Pancreas (tissue), 10 donors: Measurements from ENCODE around the gene EXOSC2. TPM values are rescaled to one million over a fixed set of nuclear protein-coding genes. Genes with fewer than 3 reads are reported as not detected.

Source experiments
- ATAC-seq, 4 donors: fragments of 200-7000 bp; cut with Tn5 transposase; one replicate each; pipeline versions ENCODE4 v1.8.0 to v1.9.1; 2020; ENCODE audit warnings: mild to moderate bottlenecking in 4 of 4, moderate library complexity in 4 of 4
- DNase-seq, 6 donors: peaks; one replicate each; pipeline ENCODE4 v3.0.0-alpha.2; 2020
- FAIRE-seq: peaks from 2 replicates; lab custom pipeline; 2012; peaks lifted over from hg19 to GRCh38; lab: Jason Lieb, UNC
- H3K27ac ChIP-seq, 4 donors: fragments of 200-600 bp; sonication (generic); 1 replicate in 3 of 4; 2 replicates in 1 of 4; pipeline versions ENCODE4 v1.5.0 to v1.8.0; 2020
- H3K27me3 ChIP-seq, 4 donors: fragments of 200-600 bp; one replicate each; pipeline ENCODE4 v1.8.0; 2021
- H3K36me3 ChIP-seq, 3 donors: fragments of 200-600 bp; sonication (generic) in 1 of 3; one replicate each; pipeline versions ENCODE4 v1.5.0 to v1.8.0; 2020 to 2021
- H3K4me1 ChIP-seq, 3 donors: fragments of 200-600 bp; one replicate each; pipeline ENCODE4 v1.8.0; 2021
- H3K4me3 ChIP-seq, 4 donors: fragments of 200-600 bp; sonication (generic) in 2 of 4; one replicate each; pipeline versions ENCODE4 v1.5.0 to v1.8.0; 2020 to 2021
- H3K9me3 ChIP-seq, 4 donors: fragments of 200-600 bp; one replicate each; pipeline ENCODE4 v1.8.0; 2021
- CTCF ChIP-seq, 4 donors: fragments of 200-600 bp; sonication (generic) in 3 of 4; IDR thresholded peaks; one replicate each; pipeline versions ENCODE4 v1.5.0 to v1.8.0; 2021; ENCODE audit warnings: antibody characterized with exemption in 4 of 4
- WGBS, 2 donors: extraction: QIAGEN DNeasy Blood & Tissue Kit; methylation state at CpG; one replicate each; pipeline ENCODE4 v1.1.7; 2013; 5-methylcytosine and 5-hydroxymethylcytosine counted together
- intact Hi-C, 3 donors: fragments of 100-400 bp; cut with DNase I; formaldehyde crosslinking; loops; one replicate each; pipeline versions ENCODE4 v1.11.1 to v1.14.2; 2022
- polyA plus RNA-seq, 2 donors: library from polyadenylated mRNA; stranded (reverse); fragments of 200-250 nt; gene quantifications; one replicate each; pipeline ENCODE4 v1.2.3, GENCODE V29; 2013
- total RNA-seq, 6 donors: library from RNA; stranded (reverse); fragmentation: NEBNext Ultra II Directional in 4 of 6; extraction: Animal tissue kit (Norgen Biotek cat#: 25700) in 4 of 6; gene quantifications; one replicate each; pipeline versions ENCODE4 v1.2.1 to v1.2.4, GENCODE V29; 2021 to 2023
- donor health status: healthy with polysubstance abuse.
- donor health status: DM: no; HTN: no; CAD: no; lungs with moderate emphysema.
- donor health status: DM: no; HTN: no; CAD: no.
- donor health status: control.
- donor health status: control.
- donor health status: Bipolar disorder and iron deficiency.
- donor health status: DM: yes; HTN: yes; CAD: no.
- donor health status: DM: no; HTN: no; CAD: no.
- donor health status: DM: no; HTN: no; CAD: no.
- donor health status: DM: yes; HTN: yes; CAD: no.

The EXOSC2 gene
- total and polyA plus RNA-seq, 8 donors = 9.1 to 15.5 (median 11.6) TPM

- no peaks in the 10 kb centered on the region for H3K9me3 ChIP-seq
- H3K27ac ChIP-seq = peak overlapping the region in 1 of 4 donors; percentile 22
- no peaks in the 10 kb centered on the region for H3K27me3 ChIP-seq
- peak overlapping the region; percentile 1 to 91 (median 46) for H3K4me3 ChIP-seq
- DNase-seq = no peak
- H3K36me3 ChIP-seq = peaks cover 0 to 3% (median 0%) of the 10 kb centered on the region in 3 donors
- intact Hi-C loops = loop anchor here in 1 of 3 donors (10.0 kb wide), 1 partner anchor 352 kb away; no protein-coding TSS in a partner anchor
- peaks cover 5 to 11% (median 10%) of the 10 kb centered on the region in 3 donors for H3K4me1 ChIP-seq
- ATAC-seq = peak in 2 of 4 donors; percentile 1 to 7
- TF ChIP-seq CTCF (IDR thresholded peaks at IDR 0.05) = no peak
- no peak for FAIRE-seq
- WGBS, 2 donors = 5 to 7% methylated on average over 8 of the region's 8 CpGs
Measured at GRCh38 chr9:130693101-130693425, 517 bp upstream of the EXOSC2 start.

- Histone ChIP-seq H3K27ac (no peak overlapping the region), H3K9me3 (no peaks in the 10 kb centered on the region), H3K4me3 (peak overlapping the region; percentile 51 to 91 (median 74)), H3K4me1 (peaks cover 10 to 12% (median 11%) of the 10 kb centered on the region in 3 donors), H3K36me3 (peaks cover 0 to 8% (median 0%) of the 10 kb centered on the region in 3 donors), H3K27me3 (no peaks in the 10 kb centered on the region)
- intact Hi-C loops = loop anchor here in 1 of 3 donors (10.0 kb wide), 1 partner anchor 351 kb away; no protein-coding TSS in a partner anchor
- 1 to 2% methylated on average over 8 of the region's 8 CpGs for WGBS, 2 donors
- FAIRE-seq (no peak), ATAC-seq (no peak), DNase-seq (no peak)
- no peak for TF ChIP-seq CTCF (IDR thresholded peaks at IDR 0.05)
Measured at GRCh38 chr9:130694205-130694604, 625 bp downstream of the EXOSC2 start.

- Histone ChIP-seq H3K4me1 (peaks cover 10 to 12% (median 11%) of the 10 kb centered on the region in 3 donors), H3K4me3 (no peak overlapping the region), H3K27me3 (no peaks in the 10 kb centered on the region), H3K9me3 (no peaks in the 10 kb centered on the region), H3K36me3 (peaks cover 0 to 8% (median 0%) of the 10 kb centered on the region in 3 donors), H3K27ac (no peak overlapping the region)
- TF ChIP-seq CTCF (IDR thresholded peaks at IDR 0.05) = no peak
- DNase-seq = no peak
- intact Hi-C loops = loop anchor here in 1 of 3 donors (10.0 kb wide), 1 partner anchor 349 kb away; no protein-coding TSS in a partner anchor
- 85 to 86% methylated on average over 4 of the region's 4 CpGs for WGBS, 2 donors
- no peak for ATAC-seq
- no peak for FAIRE-seq
Measured at GRCh38 chr9:130696139-130696650, 2.6 kb downstream of the EXOSC2 start.

GRCh38 chr9:130696996-130697395 is 3.4 kb downstream of the EXOSC2 start:
- Histone ChIP-seq H3K36me3 (peaks cover 0 to 9% (median 5%) of the 10 kb centered on the region in 3 donors), H3K27me3 (no peaks in the 10 kb centered on the region), H3K9me3 (no peaks in the 10 kb centered on the region), H3K4me1 (peaks cover 10 to 12% (median 11%) of the 10 kb centered on the region in 3 donors), H3K27ac (no peak overlapping the region), H3K4me3 (no peak overlapping the region)
- WGBS, 2 donors = 88 to 94% methylated on average over 8 of the region's 8 CpGs
- DNase-seq (no peak), FAIRE-seq (no peak), ATAC-seq (no peak)
- TF ChIP-seq CTCF (IDR thresholded peaks at IDR 0.05) = no peak
- intact Hi-C loops = loop anchor here in 1 of 3 donors (10.0 kb wide), 1 partner anchor 348 kb away; no protein-coding TSS in a partner anchor

- no peak for TF ChIP-seq CTCF (IDR thresholded peaks at IDR 0.05)
- DNase-seq (no peak), ATAC-seq (peak in 1 of 4 donors; percentile 23), FAIRE-seq (no peak)
- Histone ChIP-seq H3K27ac (no peak overlapping the region), H3K4me3 (no peak overlapping the region), H3K4me1 (peaks cover 10 to 12% (median 11%) of the 10 kb centered on the region in 3 donors), H3K27me3 (no peaks in the 10 kb centered on the region), H3K9me3 (no peaks in the 10 kb centered on the region), H3K36me3 (peaks cover 0 to 19% (median 16%) of the 10 kb centered on the region in 3 donors)
- intact Hi-C loops = loop anchor here in 1 of 3 donors (10.0 kb wide), 1 partner anchor 346 kb away; no protein-coding TSS in a partner anchor
- WGBS, 2 donors = 17 to 20% methylated on average over 3 of the region's 3 CpGs
Measured at GRCh38 chr9:130698514-130698913, 4.9 kb downstream of the EXOSC2 start.
